HG03025 (cell line): ENCODE results near the gene SCGB3A2.

Experiments
- ATAC-seq: cut with Tn5 transposase; IDR thresholded peaks from one replicate; pipeline ENCODE4 v1.9.1; 2021; ENCODE audit warnings: mild to moderate bottlenecking, moderate library complexity; ENCODE audit not compliant: unreplicated experiment, low FRiP score

SCGB3A2 gene

GRCh38 chr5:147878066-147878759 lies at the start of gene SCGB3A2:
SCGB3A2 (plus strand) TSS chr5:147878711; CDS start chr5:147878804, 93 bp downstream.
- ATAC-seq, result no peak

GRCh38 chr5:147830035-147830434 lies 48.5 kb upstream of the SCGB3A2 start:
- ATAC-seq, result no peak

- no peak for ATAC-seq
Measured at GRCh38 chr5:147831465-147831864, 47.0 kb upstream of the SCGB3A2 start, which contains the start of gene SPINK1. SPINK1 (minus strand) TSS chr5:147831671; CDS start chr5:147831577, 94 bp downstream.

- no peak for ATAC-seq
Measured at GRCh38 chr5:147832541-147832940, 46.0 kb upstream of the SCGB3A2 start.

- ATAC-seq, result no peak
Measured at GRCh38 chr5:147835386-147835798, 43.1 kb upstream of the SCGB3A2 start.

GRCh38 chr5:147836439-147836838 lies 42.1 kb upstream of the SCGB3A2 start:
- ATAC-seq, result no peak

- no peak for ATAC-seq
Measured at GRCh38 chr5:147842869-147843268, 35.6 kb upstream of the SCGB3A2 start.

GRCh38 chr5:147844846-147845245 lies 33.7 kb upstream of the SCGB3A2 start:
- ATAC-seq, result no peak

- no peak for ATAC-seq
Measured at GRCh38 chr5:147845618-147846017, 32.9 kb upstream of the SCGB3A2 start.

GRCh38 chr5:147849226-147849625 lies 29.3 kb upstream of the SCGB3A2 start:
- no peak for ATAC-seq

GRCh38 chr5:147851578-147851977 lies 26.9 kb upstream of the SCGB3A2 start:
- ATAC-seq, result no peak

- no peak for ATAC-seq
Measured at GRCh38 chr5:147852365-147852764, 26.1 kb upstream of the SCGB3A2 start.

- no peak for ATAC-seq
Measured at GRCh38 chr5:147853372-147853987, 25.0 kb upstream of the SCGB3A2 start.

GRCh38 chr5:147854331-147854730 lies 24.2 kb upstream of the SCGB3A2 start:
- no peak for ATAC-seq

GRCh38 chr5:147854894-147855773 lies 23.4 kb upstream of the SCGB3A2 start:
- ATAC-seq, result no peak

GRCh38 chr5:147855774-147856069 lies 22.8 kb upstream of the SCGB3A2 start:
- ATAC-seq, result no peak

GRCh38 chr5:147856801-147857200 lies 21.7 kb upstream of the SCGB3A2 start:
- no peak for ATAC-seq

- peak; percentile 87 for ATAC-seq
Measured at GRCh38 chr5:147857302-147858129, 21.0 kb upstream of the SCGB3A2 start.

GRCh38 chr5:147858565-147858964 lies 19.9 kb upstream of the SCGB3A2 start:
- no peak for ATAC-seq

GRCh38 chr5:147859962-147860640 lies 18.4 kb upstream of the SCGB3A2 start:
- no peak for ATAC-seq
